ENCODE results near the gene PTPN11.
A peak's percentile ranks its signal among the peaks of the same experiment; 100 is the strongest.
"Not testable (repeated sequence)": the region's sequence is repeated elsewhere in the genome, so short reads cannot be mapped to it uniquely, and the experiment has no call there.

PTPN11 gene

GRCh38 chr12:112418608-112419296, at the start of gene PTPN11:
Gene PTPN11, plus strand, starts transcription at chr12:112418947. Its CDS starts 165 bp downstream, at chr12:112419112.
- FAIRE-seq (no peak), DNase-seq (ENCODE audit: low spot score) (peak; percentile 53)

GRCh38 chr12:112370199-112370598, 48.5 kb upstream of the PTPN11 start:
- no peak for FAIRE-seq
- DNase-seq (ENCODE audit: low spot score), result no peak

- FAIRE-seq (no peak), DNase-seq (ENCODE audit: low spot score) (no peak)
Measured at GRCh38 chr12:112370868-112371510, 47.8 kb upstream of the PTPN11 start.

GRCh38 chr12:112374166-112374740, 44.5 kb upstream of the PTPN11 start:
- FAIRE-seq (no peak), DNase-seq (ENCODE audit: low spot score) (no peak)

GRCh38 chr12:112375105-112375504, 43.6 kb upstream of the PTPN11 start:
- DNase-seq (ENCODE audit: low spot score) (no peak), FAIRE-seq (no peak)

GRCh38 chr12:112380663-112381405, 37.9 kb upstream of the PTPN11 start:
- DNase-seq (ENCODE audit: low spot score) (no peak), FAIRE-seq (no peak)

GRCh38 chr12:112381406-112381882, 37.3 kb upstream of the PTPN11 start:
- DNase-seq (ENCODE audit: low spot score) (no peak), FAIRE-seq (no peak)

- FAIRE-seq (no peak), DNase-seq (ENCODE audit: low spot score) (peak; percentile 66)
Measured at GRCh38 chr12:112381883-112382796, 36.6 kb upstream of the PTPN11 start, which contains the start of gene HECTD4. Gene HECTD4, minus strand, starts transcription at chr12:112382431. Its CDS starts 303 bp downstream, at chr12:112382128.

- DNase-seq (ENCODE audit: low spot score) (no peak), FAIRE-seq (no peak)
Measured at GRCh38 chr12:112382866-112383265, 35.9 kb upstream of the PTPN11 start.

- no peak for DNase-seq (ENCODE audit: low spot score)
- no peak for FAIRE-seq
Measured at GRCh38 chr12:112386726-112387125, 32.0 kb upstream of the PTPN11 start.

- FAIRE-seq (no peak), DNase-seq (ENCODE audit: low spot score) (no peak)
Measured at GRCh38 chr12:112389228-112389627, 29.5 kb upstream of the PTPN11 start.

- not testable (repeated sequence) for FAIRE-seq; DNase-seq (ENCODE audit: low spot score)
Measured at GRCh38 chr12:112389922-112390654, 28.7 kb upstream of the PTPN11 start.

- no peak for DNase-seq (ENCODE audit: low spot score)
- no peak for FAIRE-seq
Measured at GRCh38 chr12:112393328-112393727, 25.4 kb upstream of the PTPN11 start.

- DNase-seq (ENCODE audit: low spot score), result no peak
- no peak for FAIRE-seq
Measured at GRCh38 chr12:112401054-112401453, 17.7 kb upstream of the PTPN11 start.

- DNase-seq (ENCODE audit: low spot score) (no peak), FAIRE-seq (no peak)
Measured at GRCh38 chr12:112401903-112402498, 16.7 kb upstream of the PTPN11 start.

- FAIRE-seq (no peak), DNase-seq (ENCODE audit: low spot score) (no peak)
Measured at GRCh38 chr12:112406519-112407488, 11.9 kb upstream of the PTPN11 start.

- FAIRE-seq; DNase-seq (ENCODE audit: low spot score): not testable (repeated sequence)
Measured at GRCh38 chr12:112407683-112408082, 11.1 kb upstream of the PTPN11 start.

GRCh38 chr12:112408621-112409020, 10.1 kb upstream of the PTPN11 start:
- no peak for DNase-seq (ENCODE audit: low spot score)
- no peak for FAIRE-seq

Data from RCC 7860 (cell line).